BE2C (cell line): ENCODE data around the gene PPP2R1A.
"Not testable (repeated sequence)": the region's sequence is repeated elsewhere in the genome, so short reads cannot be mapped to it uniquely, and the experiment has no call there.

Experiments used
- DNase-seq: peaks from one replicate; pipeline ENCODE4 v3.0.0-alpha.2; 2020
- H3K27me3 ChIP-seq: fragments of 250-450 bp; sonication (Bioruptor Pico); 2 replicates; pipeline ENCODE4 v1.5.1; 2020; ENCODE audit warnings: mild to moderate bottlenecking
- H3K36me3 ChIP-seq: fragments of 250-450 bp; sonication (Bioruptor Pico); 2 replicates; pipeline ENCODE4 v1.5.1; 2020; ENCODE audit warnings: mild to moderate bottlenecking
- H3K4me1 ChIP-seq: fragments of 250-450 bp; sonication (Bioruptor Pico); 2 replicates; pipeline ENCODE4 v1.5.1; 2020
- H3K4me3 ChIP-seq: 2 replicates; pipeline ENCODE4 v1.5.1; 2011; ENCODE audit warnings: low read depth, low read length
- H3K9me3 ChIP-seq: fragments of 250-450 bp; sonication (Bioruptor Pico); 2 replicates; pipeline ENCODE4 v1.5.1; 2020
- TF ChIP-seq, protein P1 (sequence below): IDR thresholded peaks from 2 replicates; pipeline ENCODE4 v1.5.1; 2012; ENCODE audit warnings: mild to moderate bottlenecking, low read depth, low read length

PPP2R1A gene

DNA sequence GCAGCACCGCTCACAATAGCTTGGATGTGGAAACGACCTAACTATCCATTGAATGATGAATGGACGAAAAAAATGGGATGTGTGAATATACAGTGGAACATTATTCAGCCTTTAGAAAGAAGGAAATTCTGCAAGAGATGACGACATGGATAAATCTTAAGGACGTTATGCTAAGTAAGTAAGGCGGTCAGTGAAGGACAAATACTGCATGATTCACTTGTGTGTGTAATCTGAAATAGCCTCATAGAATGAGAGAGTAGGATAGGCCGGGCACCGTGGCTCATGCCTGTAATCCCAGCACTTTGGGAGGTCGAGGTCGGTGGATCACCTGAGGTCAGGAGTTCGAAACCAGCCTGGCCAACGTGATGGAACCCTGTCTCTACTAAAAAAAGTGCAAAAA is 54.2 kb downstream of the PPP2R1A start:
- H3K27me3 ChIP-seq = no peaks in the 10 kb centered on the region
- H3K4me3 ChIP-seq = no peak overlapping the region
- H3K36me3 ChIP-seq = no peaks in the 10 kb centered on the region
- DNase-seq = no peak
- H3K9me3 ChIP-seq = no peaks in the 10 kb centered on the region
- H3K4me1 ChIP-seq = no peaks in the 10 kb centered on the region
- TF ChIP-seq, protein P1, sequence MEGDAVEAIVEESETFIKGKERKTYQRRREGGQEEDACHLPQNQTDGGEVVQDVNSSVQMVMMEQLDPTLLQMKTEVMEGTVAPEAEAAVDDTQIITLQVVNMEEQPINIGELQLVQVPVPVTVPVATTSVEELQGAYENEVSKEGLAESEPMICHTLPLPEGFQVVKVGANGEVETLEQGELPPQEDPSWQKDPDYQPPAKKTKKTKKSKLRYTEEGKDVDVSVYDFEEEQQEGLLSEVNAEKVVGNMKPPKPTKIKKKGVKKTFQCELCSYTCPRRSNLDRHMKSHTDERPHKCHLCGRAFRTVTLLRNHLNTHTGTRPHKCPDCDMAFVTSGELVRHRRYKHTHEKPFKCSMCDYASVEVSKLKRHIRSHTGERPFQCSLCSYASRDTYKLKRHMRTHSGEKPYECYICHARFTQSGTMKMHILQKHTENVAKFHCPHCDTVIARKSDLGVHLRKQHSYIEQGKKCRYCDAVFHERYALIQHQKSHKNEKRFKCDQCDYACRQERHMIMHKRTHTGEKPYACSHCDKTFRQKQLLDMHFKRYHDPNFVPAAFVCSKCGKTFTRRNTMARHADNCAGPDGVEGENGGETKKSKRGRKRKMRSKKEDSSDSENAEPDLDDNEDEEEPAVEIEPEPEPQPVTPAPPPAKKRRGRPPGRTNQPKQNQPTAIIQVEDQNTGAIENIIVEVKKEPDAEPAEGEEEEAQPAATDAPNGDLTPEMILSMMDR = no peak

GRCh38 chr19:52248241-52248640 is 58.4 kb downstream of the PPP2R1A start:
- TF ChIP-seq, protein P1 = peak; percentile 54
- no peaks in the 10 kb centered on the region for H3K9me3 ChIP-seq
- peak; percentile 51 for DNase-seq

DNA sequence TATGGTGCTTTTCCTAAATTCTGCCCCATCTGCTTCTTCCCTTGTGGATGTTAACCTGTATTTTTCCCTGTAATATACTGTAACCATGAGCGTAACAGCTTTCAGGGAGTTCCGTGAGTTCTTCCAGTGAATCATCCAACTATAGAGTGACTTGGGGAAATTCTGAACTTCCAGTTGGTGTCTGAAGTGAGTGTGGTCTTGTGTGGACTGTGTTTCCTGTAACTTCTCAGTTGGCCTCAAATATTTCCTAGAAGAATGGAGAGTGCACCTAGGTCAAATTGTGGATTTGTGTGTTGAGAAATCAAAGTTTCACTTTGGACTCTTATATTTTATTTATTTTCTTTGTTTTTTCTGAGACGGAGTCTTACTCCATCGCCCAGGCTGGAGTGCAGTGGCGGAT is 68.6 kb downstream of the PPP2R1A start:
- H3K27me3 ChIP-seq = no peaks in the 10 kb centered on the region
- no peaks in the 10 kb centered on the region for H3K36me3 ChIP-seq
- TF ChIP-seq, protein P1 = no peak
- H3K4me3 ChIP-seq = no peak overlapping the region
- no peaks in the 10 kb centered on the region for H3K9me3 ChIP-seq
- no peak for DNase-seq
- H3K4me1 ChIP-seq = no peaks in the 10 kb centered on the region

More at GRCh38 chr19:52248241-52248640, 58.4 kb downstream of the PPP2R1A start:
- H3K36me3 ChIP-seq = no peaks in the 10 kb centered on the region
- H3K4me3 ChIP-seq = no peak overlapping the region
- no peaks in the 10 kb centered on the region for H3K27me3 ChIP-seq
- no peaks in the 10 kb centered on the region for H3K4me1 ChIP-seq

- H3K4me3 ChIP-seq, H3K4me1 ChIP-seq, H3K27me3 ChIP-seq, H3K36me3 ChIP-seq, H3K9me3 ChIP-seq, DNase-seq: not testable (repeated sequence)
Measured at GRCh38 chr19:52265556-52265955, 75.7 kb downstream of the PPP2R1A start.

DNA sequence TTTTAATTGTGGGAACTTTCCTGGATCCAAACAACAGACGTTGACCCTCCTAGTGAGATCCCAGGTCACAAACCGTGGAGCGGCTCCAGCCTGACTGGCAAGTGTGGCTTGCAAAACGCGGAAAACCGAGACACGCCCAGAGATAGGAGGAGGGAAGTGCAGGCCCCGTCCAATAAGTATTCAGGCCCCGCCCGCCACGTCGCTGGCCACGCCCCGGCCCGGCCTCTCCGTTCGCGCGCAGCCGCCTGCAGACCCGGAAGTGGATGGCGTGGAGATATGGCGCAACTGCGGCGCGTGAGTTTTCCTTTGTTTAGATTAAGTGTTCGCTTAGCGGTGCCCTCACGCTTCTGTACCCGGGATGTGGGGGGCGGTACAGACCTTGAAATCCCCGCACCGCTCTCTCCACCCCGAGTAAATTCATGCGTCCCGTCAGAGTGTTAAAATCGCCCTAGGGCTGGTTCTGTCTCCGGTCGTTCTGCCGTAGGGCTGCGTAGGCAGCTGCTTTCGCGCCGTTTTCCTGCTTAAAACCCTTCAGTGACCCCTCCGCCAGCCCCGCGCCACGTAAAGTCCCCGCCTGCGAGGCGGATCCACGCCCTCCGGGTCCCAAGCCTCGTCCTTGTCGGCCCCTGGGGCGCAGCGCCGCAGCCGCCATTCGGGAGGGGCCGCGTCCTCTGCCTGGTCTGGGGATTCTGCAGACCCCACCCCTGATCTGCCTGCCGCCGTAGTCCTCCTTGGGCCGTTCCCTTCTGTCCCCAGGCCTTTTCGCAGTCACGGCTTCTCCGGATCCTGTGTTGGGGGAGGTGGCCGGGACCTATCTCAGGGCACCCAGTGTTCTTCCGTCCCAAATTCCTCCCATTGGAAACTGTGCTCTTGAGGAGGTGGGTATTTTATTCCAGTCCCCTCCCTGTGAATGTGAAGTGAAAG is 79.7 kb downstream of the PPP2R1A start, which contains the start of gene ZNF766:
ZNF766 (plus strand) TSS at position 250 of the 924 bp plus-strand sequence; CDS start at position 277, 27 bp downstream.
- Histone ChIP-seq H3K4me3 (peak within 1 kb of the TSS; percentile 96), H3K9me3 (no peaks in the 10 kb centered on the region), H3K4me1 (no peaks in the 10 kb centered on the region; the same call in 1 of the 2 replicates), H3K36me3 (peaks cover 9% of the 10 kb centered on the region; the same call in 1 of the 2 replicates), H3K27me3 (no peaks in the 10 kb centered on the region)
- DNase-seq = peak; percentile 97
- TF ChIP-seq, protein P1 = no peak

DNA sequence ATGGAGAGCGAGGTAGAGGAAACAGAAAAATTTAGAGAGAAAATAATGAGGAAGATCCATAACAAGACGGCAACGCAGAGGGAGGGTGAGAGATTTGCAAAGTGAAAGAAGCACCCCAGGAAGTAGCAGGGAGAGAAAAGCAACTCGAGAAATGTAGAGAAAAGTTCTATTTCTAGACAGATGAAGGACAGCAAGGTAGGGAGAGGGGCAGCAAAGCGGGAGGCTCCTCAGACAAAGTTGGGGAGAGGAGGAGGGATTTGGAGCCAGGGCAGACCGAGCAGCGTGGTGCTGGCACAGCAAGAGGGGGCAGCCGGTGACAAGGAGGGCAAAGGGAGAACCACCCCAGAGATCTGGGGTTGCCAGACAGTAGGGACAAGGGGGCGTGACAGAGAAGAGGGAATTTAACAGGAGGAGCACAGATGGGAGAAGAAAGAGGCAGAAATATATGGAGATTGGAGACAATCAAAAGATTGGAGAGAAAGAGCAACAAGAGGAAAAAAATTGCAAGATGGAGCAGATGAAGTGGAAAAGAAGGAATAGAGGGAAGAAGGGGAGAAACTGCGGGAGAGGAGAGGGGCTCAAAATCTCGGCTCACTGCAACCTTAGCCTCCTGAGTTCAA is 80.5 kb downstream of the PPP2R1A start:
- H3K9me3 ChIP-seq = no peaks in the 10 kb centered on the region

More for the DNA sequence above, 80.5 kb downstream of the PPP2R1A start:
- Histone ChIP-seq H3K4me1 (no peaks in the 10 kb centered on the region; the same call in 1 of the 2 replicates), H3K27me3 (no peaks in the 10 kb centered on the region), H3K36me3 (peaks cover 12% of the 10 kb centered on the region; the same call in 1 of the 2 replicates), H3K4me3 (peak overlapping the region; percentile 96)
- TF ChIP-seq, protein P1 = no peak
- peak; percentile 26 for DNase-seq
